Activated T-cell treated with anti-CD3 and anti-CD28 coated beads, Interleukin-2, amount 50 U/mL, for 4 hours (primary cell): ENCODE results near the gene FBXL17. TPM values are rescaled to one million over a fixed set of nuclear protein-coding genes. Genes with fewer than 3 reads are reported as not detected.

Experiments used
- ATAC-seq, 2 donors: fragments of 200-7000 bp; cut with Tn5 transposase; one replicate each; pipeline ENCODE4 v1.10.0; 2021
- DNase-seq: peaks from one replicate; pipeline ENCODE4 v3.0.0-alpha.2; 2020
- H3K27me3 Mint-ChIP-seq: one replicate; pipeline ENCODE4 v1.8.0; 2021; ENCODE audit warnings: low read depth, mixed read lengths
- H3K36me3 Mint-ChIP-seq: one replicate; pipeline ENCODE4 v1.8.0; 2022; ENCODE audit warnings: mixed read lengths; ENCODE audit not compliant: insufficient read depth
- H3K4me1 Mint-ChIP-seq: one replicate; pipeline ENCODE4 v1.8.0; 2021; ENCODE audit warnings: low read depth, mixed read lengths
- H3K4me3 Mint-ChIP-seq: one replicate; pipeline ENCODE4 v1.8.0; 2021; ENCODE audit warnings: mild to moderate bottlenecking, moderate library complexity, mixed read lengths
- H3K9me3 Mint-ChIP-seq: one replicate; pipeline ENCODE4 v1.8.0; 2021; ENCODE audit warnings: mixed read lengths
- total RNA-seq, 3 donors: library from RNA; stranded (reverse); gene quantifications; one replicate each; pipeline ENCODE4 v1.2.1, GENCODE V29; 2021

FBXL17 gene
- total RNA-seq, 3 donors from 2014 or later: 5.9 to 6.6 (median 6.5) TPM

DNA sequence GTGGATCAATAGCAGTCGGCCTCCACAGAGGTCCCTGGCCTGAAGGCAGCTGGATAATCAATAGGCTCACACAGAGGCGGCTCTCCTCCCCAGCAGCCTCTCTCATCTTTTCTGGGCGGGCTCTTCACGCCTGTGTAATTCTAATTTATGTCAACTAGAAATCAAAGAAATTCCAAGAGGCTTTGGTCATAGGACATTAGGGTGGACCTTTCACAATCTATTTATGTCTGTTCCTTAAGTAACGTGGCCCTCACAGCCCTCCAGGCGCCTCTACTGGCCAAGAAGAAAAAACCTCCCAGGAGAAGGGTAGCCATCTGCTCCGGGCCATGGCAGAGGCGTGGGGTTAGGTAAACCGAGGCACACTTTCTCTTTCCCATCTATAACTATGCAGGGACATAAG is 506.1 kb downstream of the FBXL17 start:
- ATAC-seq: no peak
- no peak for DNase-seq
- peaks cover 14% of the 10 kb centered on the region for H3K36me3 Mint-ChIP-seq
- no peaks in the 10 kb centered on the region for H3K27me3 Mint-ChIP-seq
- no peaks in the 10 kb centered on the region for H3K4me1 Mint-ChIP-seq
- no peak overlapping the region for H3K4me3 Mint-ChIP-seq
- no peaks in the 10 kb centered on the region for H3K9me3 Mint-ChIP-seq

DNA sequence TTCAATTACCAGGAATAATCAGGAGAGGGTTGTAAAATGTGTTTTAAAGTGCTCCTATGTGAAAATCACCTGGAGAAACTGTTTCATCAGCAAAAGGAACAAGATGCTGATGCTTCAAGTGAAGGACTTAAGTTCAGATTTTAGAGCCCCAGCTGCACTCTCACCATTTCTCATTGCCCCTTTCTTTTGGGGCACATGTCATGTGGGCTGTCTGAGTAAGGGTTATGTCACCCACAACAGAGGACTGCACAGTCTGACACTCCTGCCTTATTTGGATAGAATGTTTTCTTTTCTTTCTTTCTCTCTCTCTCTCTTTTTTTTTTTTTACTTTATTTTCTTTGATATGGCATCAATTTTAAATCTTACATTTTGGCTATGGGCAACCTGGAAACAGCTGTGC is 507.1 kb downstream of the FBXL17 start:
- Mint-ChIP-seq H3K4me1 (no peaks in the 10 kb centered on the region), H3K4me3 (no peak overlapping the region), H3K36me3 (peaks cover 12% of the 10 kb centered on the region), H3K9me3 (no peaks in the 10 kb centered on the region), H3K27me3 (no peaks in the 10 kb centered on the region)
- ATAC-seq (no peak), DNase-seq (no peak)

DNA sequence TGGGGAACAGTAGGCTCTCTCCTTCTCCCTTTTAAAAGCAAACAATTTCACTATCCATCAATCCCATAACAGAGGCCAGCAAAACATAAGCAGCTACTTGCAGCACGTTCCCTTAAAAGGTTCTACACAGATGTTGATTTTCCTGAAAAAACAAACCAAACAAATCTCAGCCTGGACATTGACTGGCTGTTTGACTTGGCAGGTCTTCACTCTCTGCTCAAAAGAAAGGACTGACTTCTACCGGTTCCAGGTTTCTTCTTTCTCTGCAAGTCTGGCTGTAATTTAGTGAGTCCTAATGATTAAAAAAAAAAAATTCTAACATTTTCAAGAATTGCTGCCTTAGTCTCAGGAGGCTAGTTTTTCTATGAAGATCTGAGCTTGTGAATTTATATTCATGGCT is 508.0 kb downstream of the FBXL17 start:
- Mint-ChIP-seq H3K27me3 (no peaks in the 10 kb centered on the region), H3K4me1 (no peaks in the 10 kb centered on the region), H3K36me3 (peaks cover 7% of the 10 kb centered on the region), H3K9me3 (no peaks in the 10 kb centered on the region), H3K4me3 (no peak overlapping the region)
- ATAC-seq (no peak), DNase-seq (no peak)

DNA sequence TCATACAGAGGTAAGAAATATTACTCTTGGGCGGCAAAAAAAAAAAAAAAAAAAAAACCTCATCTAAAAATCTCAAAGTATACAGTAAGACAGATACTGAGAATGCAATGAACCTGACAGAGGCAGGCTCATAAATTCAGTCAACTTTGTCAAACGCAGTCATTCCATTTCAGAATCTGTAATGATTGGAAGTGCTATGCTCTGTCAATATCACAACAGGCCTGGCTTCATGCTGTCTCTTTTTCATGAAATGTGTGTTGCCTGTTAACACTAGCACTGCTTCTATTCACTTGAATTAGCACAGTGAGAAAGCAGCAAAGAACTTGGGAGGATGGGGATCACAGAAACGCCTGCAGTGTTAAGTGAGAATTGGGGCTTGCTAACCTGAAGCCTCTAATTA is 510.9 kb downstream of the FBXL17 start:
- Mint-ChIP-seq H3K36me3 (peaks cover 19% of the 10 kb centered on the region), H3K9me3 (no peaks in the 10 kb centered on the region), H3K4me3 (no peak overlapping the region), H3K4me1 (no peaks in the 10 kb centered on the region), H3K27me3 (no peaks in the 10 kb centered on the region)
- DNase-seq (no peak), ATAC-seq (no peak)

DNA sequence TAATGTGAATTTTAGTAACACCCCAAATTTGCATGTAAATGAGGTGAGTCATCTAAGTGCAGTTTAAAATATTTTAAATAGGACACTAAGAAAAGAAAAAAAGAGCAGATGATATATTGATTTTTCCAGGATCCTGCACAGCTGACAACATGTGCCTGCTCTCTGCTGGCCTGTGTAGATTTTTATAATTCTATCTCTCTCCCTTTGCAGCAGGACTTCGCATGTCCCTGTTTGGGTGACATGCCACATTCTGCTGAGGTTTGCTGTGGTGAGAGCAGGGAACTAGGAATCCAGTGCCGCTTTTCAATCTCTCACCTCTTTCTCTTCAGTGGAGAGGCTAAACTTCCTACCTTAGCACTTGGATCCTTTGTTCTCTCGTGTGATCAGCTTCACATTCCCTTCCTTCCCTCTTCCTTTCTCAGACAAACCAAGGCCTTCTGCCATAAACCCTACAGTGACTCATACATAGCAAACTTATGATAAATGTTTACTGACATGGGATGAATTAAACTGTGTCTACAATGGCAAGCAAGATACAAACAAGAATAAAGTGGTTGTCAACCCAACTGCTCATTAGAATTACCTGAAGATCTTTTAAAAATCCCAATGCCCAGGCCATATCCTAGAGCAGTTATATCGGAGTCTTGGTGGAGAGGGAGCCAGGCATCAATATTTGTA is 512.3 kb downstream of the FBXL17 start:
- peaks cover 31% of the 10 kb centered on the region for H3K36me3 Mint-ChIP-seq

DNA sequence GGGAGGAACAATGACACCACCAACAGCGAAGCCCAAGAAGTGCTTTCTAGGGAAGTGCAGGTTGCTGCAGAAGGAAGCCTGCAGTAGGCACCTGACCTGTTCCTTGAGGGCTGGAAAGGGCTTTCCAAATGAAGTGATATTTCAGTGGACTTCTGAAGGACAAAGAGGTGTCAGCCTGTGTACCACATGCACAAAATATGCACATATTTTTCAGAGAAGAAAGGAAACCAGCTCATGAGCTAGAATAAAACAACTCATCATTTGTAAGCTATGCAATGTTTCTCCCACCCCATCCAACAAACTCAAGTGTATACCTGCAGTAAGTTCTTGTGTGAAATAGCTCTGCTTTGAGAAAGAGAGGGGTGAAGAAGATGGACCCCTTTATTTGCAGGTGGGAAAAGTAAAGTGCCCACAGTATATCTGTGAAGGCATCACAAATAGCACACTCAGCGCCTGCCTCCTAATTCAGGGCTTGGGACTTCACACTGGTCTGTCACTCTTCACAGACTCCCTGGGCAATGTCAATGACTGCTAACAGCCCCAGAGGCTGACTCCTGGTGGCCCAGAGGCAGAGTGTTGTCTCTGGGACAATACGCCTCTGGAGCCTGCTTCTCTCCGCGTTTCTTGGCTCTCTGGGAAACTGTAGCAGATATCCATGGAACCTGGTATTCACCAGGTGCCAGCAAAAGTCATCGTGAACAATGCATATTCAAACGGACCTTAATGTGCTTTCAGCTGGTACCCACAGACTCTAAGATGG is 513.1 kb downstream of the FBXL17 start:
- peaks cover 33% of the 10 kb centered on the region for H3K36me3 Mint-ChIP-seq
- H3K9me3 Mint-ChIP-seq: no peaks in the 10 kb centered on the region
- ATAC-seq (no peak), DNase-seq (no peak)
- no peaks in the 10 kb centered on the region for H3K27me3 Mint-ChIP-seq
- no peaks in the 10 kb centered on the region for H3K4me1 Mint-ChIP-seq
- no peak overlapping the region for H3K4me3 Mint-ChIP-seq

More for the DNA sequence above, 512.3 kb downstream of the FBXL17 start:
- Mint-ChIP-seq H3K27me3 (no peaks in the 10 kb centered on the region), H3K4me3 (no peak overlapping the region), H3K4me1 (no peaks in the 10 kb centered on the region), H3K9me3 (no peaks in the 10 kb centered on the region)
- DNase-seq (no peak), ATAC-seq (no peak)

DNA sequence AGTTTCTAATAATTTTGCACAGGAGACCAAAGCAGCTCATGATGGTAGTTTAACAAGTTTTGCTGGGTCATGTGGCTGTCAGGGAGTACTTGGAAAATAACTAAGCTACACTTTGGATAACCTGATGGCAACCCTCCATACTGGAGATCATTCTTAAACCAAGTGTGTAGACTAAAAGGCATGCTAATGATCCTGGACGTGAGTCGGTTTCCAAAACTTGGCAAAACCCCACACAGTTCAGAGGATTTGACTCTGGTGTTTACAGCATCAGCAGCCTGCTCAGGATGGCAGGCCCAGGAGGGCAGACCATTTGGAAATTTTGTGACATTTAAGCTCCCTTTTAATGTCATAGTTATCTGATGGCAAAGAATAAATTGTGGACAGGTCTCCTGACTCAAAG is 514.6 kb downstream of the FBXL17 start:
- Mint-ChIP-seq H3K4me3 (no peak overlapping the region), H3K36me3 (peaks cover 35% of the 10 kb centered on the region)
- no peak for ATAC-seq

DNA sequence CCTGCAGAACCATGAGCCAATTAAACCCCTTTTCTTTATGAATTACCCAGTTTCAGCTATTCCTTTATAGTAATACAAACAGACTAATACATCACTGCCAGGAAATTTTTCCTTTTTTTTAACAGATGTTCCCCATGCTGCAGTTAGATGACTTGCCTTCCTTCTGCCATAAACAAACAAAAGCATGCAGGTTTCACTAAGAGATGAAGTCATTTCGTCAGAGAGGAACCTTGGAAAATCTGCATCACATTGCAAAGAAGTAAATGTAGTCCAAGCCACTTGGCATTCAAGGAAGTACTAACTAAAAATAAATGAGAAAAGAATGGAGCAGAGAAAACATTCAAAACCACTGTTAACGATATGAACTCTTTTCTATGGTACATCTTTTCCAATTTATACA is 517.1 kb downstream of the FBXL17 start:
- Mint-ChIP-seq H3K36me3 (peaks cover 43% of the 10 kb centered on the region), H3K9me3 (no peaks in the 10 kb centered on the region), H3K4me3 (no peak overlapping the region), H3K27me3 (no peaks in the 10 kb centered on the region), H3K4me1 (no peaks in the 10 kb centered on the region)
- ATAC-seq: no peak
- DNase-seq: no peak

More for the DNA sequence above, 514.6 kb downstream of the FBXL17 start:
- no peak for DNase-seq
- Mint-ChIP-seq H3K9me3 (no peaks in the 10 kb centered on the region), H3K27me3 (no peaks in the 10 kb centered on the region), H3K4me1 (no peaks in the 10 kb centered on the region)

DNA sequence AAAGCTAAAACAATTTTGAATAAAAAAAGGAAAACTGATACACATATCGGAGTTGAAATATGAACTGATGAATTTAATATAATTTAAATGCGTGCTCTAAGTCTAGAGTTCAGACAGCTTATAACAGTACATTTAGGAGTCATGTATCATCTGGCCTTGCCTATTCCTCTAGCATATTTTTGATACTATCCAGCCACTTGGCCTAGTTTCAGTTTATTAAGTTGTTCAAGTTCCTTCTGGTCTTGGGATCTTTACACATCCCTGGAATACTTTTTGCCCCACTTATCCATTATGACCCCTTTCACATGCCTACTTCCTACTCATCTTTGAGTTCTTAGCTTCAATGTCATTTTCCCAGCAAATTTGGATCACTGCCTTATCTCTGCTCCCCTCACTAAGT is 518.8 kb downstream of the FBXL17 start:
- DNase-seq (no peak), ATAC-seq (no peak)
- no peaks in the 10 kb centered on the region for H3K27me3 Mint-ChIP-seq
- no peak overlapping the region for H3K4me3 Mint-ChIP-seq
- H3K9me3 Mint-ChIP-seq: no peaks in the 10 kb centered on the region
- no peaks in the 10 kb centered on the region for H3K4me1 Mint-ChIP-seq
- H3K36me3 Mint-ChIP-seq: peaks cover 35% of the 10 kb centered on the region

DNA sequence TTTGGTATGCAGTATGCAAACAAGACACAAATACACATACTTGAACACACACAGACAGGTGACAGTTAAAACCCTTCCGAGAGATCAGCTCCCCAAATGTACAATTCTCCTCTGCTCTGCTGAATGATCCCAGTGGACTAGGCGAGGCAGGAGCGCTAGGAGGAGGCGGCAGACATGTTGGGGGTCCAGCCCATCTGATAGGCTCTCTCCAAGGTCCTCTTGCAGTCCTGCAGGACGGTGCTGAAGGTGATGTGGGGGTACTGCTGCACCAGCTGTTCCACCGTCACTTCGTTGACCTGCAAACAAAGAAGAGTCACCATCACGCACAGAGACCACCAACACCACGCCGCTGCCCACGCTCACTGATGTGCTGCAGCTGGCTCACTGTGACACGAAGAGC is 520.3 kb downstream of the FBXL17 start:
- no peak overlapping the region for H3K4me3 Mint-ChIP-seq
- no peaks in the 10 kb centered on the region for H3K9me3 Mint-ChIP-seq
- no peaks in the 10 kb centered on the region for H3K27me3 Mint-ChIP-seq
- DNase-seq (no peak), ATAC-seq (no peak)
- peaks cover 30% of the 10 kb centered on the region for H3K36me3 Mint-ChIP-seq
- no peaks in the 10 kb centered on the region for H3K4me1 Mint-ChIP-seq

DNA sequence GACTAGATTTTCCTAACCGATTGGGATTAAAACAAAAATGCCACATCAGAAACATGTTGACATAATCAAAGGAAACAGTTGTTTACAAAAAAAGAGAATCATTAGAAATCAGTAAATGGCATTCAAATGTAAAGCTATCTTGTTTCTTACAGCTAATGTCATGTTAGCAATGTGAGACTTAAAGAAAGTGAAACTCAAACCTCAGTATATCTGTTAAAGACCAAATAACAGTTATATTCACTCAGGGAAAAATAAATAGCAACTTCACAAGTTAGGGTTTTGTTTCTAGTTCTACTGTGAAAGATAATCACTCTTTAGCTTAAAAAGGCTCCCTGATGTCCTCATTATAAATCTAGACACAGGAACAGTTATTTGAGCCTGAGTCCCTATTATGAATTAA is 521.9 kb downstream of the FBXL17 start:
- H3K36me3 Mint-ChIP-seq: peaks cover 17% of the 10 kb centered on the region
- no peaks in the 10 kb centered on the region for H3K4me1 Mint-ChIP-seq
- DNase-seq (no peak), ATAC-seq (no peak)
- no peaks in the 10 kb centered on the region for H3K9me3 Mint-ChIP-seq
- H3K4me3 Mint-ChIP-seq: no peak overlapping the region
- no peaks in the 10 kb centered on the region for H3K27me3 Mint-ChIP-seq

DNA sequence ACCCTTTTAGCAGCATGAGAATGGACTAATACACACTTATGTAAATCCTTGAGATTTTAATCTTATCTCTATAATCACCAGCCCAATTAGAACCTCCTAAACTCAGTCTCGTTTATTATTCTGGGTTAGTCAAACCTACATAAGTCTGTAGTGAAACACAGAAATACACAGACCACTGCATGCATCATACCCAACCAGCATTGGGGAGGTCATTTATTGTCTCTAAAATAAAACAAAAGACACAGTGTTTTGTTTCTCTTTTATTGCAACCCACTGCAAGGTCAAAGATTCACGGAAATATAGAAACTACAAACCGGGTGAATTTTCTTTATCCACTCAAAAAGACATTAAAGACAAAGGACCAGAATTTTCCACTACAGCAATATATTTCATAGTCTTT is 523.1 kb downstream of the FBXL17 start:
- DNase-seq (no peak), ATAC-seq (no peak)
- Mint-ChIP-seq H3K4me1 (no peaks in the 10 kb centered on the region), H3K4me3 (no peak overlapping the region), H3K36me3 (peaks cover 11% of the 10 kb centered on the region), H3K27me3 (no peaks in the 10 kb centered on the region), H3K9me3 (no peaks in the 10 kb centered on the region)

DNA sequence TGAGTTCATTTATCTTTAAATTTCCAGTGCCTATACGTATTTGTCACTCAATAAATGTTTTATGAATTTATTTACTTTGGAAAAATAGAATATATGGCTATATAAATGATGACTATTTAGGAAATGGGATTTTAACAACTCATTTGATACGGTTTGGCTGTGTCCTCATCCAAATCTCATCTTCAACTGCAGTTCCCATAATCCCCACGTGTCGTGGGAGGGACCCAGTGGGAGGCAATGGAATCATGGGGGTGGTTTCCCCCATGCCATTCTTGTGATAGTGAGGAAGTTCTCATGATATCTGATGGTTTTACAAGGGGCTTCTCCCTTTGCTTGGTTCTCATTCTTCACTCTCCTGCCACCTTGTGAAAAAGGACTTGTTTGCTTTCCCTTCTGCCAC is 523.6 kb downstream of the FBXL17 start:
- Mint-ChIP-seq H3K4me1 (no peaks in the 10 kb centered on the region), H3K27me3 (no peaks in the 10 kb centered on the region), H3K4me3 (no peak overlapping the region), H3K36me3 (peaks cover 10% of the 10 kb centered on the region), H3K9me3 (no peaks in the 10 kb centered on the region)
- no peak for ATAC-seq
- no peak for DNase-seq

DNA sequence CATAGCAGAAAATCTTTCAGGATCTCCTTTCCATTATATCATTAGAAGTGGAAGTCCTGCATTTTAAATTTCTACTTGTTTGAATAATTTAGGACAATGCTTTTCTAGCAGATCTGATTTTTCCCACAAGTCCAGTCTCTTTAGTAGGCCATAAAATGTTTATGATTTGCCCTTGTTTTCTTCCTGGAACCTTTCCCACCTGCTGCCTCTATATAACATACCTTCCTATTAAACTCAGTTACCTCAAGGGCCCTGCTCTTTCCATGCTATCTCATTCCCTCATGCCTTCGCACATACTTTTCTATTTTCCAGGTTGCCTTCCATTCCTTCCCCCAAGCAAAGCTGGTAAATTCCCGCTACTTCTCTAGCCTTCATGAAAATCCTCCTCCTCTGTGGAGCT is 524.1 kb downstream of the FBXL17 start:
- no peak for DNase-seq
- no peaks in the 10 kb centered on the region for H3K4me1 Mint-ChIP-seq
- no peaks in the 10 kb centered on the region for H3K9me3 Mint-ChIP-seq
- ATAC-seq: no peak
- H3K27me3 Mint-ChIP-seq: no peaks in the 10 kb centered on the region
- peaks cover 8% of the 10 kb centered on the region for H3K36me3 Mint-ChIP-seq
- H3K4me3 Mint-ChIP-seq: no peak overlapping the region

DNA sequence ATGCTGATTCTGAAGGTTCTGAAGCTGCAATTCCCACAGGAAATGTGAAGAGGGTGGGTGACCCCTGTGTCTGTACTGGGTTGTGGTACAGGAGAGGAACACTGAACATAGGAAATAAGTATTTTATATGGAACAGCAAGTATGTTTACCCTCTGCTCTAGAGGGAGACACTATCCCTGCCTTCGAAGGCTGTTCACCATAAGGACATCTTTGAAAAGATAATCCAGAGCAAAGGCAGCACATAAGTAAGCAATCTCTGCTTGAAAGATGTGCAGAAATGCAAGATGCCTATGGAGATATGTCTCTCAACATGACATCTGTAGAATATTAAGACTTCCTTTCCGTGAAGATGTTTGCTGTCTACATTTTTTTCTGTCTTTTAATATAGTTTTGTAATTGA is 526.7 kb downstream of the FBXL17 start:
- DNase-seq (no peak), ATAC-seq (no peak)
- Mint-ChIP-seq H3K36me3 (no peaks in the 10 kb centered on the region), H3K4me3 (no peak overlapping the region), H3K27me3 (no peaks in the 10 kb centered on the region), H3K9me3 (no peaks in the 10 kb centered on the region), H3K4me1 (no peaks in the 10 kb centered on the region)
